ENCODE results near the gene IMMT. TPM values are rescaled to one million over a fixed set of nuclear protein-coding genes. Genes with fewer than 3 reads are reported as not detected.

IMMT gene
- total RNA-seq, 1 experiment from 2014 or later, result 94.1 TPM

- DNase-seq (ENCODE audit: low read depth), result no peak
Measured at GRCh38 chr2:86143926-86144685, 51.2 kb downstream of the IMMT start.

GRCh38 chr2:86143307-86143706, 52.0 kb downstream of the IMMT start:
- no peak for DNase-seq (ENCODE audit: low read depth)

GRCh38 chr2:86142436-86143257, 52.6 kb downstream of the IMMT start:
- no peak for DNase-seq (ENCODE audit: low read depth)

- no peak for DNase-seq (ENCODE audit: low read depth)
Measured at GRCh38 chr2:86140969-86141392, 54.3 kb downstream of the IMMT start.

- no peak for DNase-seq (ENCODE audit: low read depth)
Measured at GRCh38 chr2:86139981-86140380, 55.3 kb downstream of the IMMT start.

- no peak for DNase-seq (ENCODE audit: low read depth)
Measured at GRCh38 chr2:86138736-86139625, 56.3 kb downstream of the IMMT start.

- DNase-seq (ENCODE audit: low read depth), result no peak
Measured at GRCh38 chr2:86136141-86136540, 59.1 kb downstream of the IMMT start.

GRCh38 chr2:86135653-86136052, 59.6 kb downstream of the IMMT start:
- DNase-seq (ENCODE audit: low read depth), result no peak

- DNase-seq (ENCODE audit: low read depth), result no peak
Measured at GRCh38 chr2:86134709-86135108, 60.6 kb downstream of the IMMT start.

GRCh38 chr2:86124683-86125082, 70.6 kb downstream of the IMMT start:
- DNase-seq (ENCODE audit: low read depth), result no peak

- DNase-seq (ENCODE audit: low read depth), result no peak
Measured at GRCh38 chr2:86123328-86123925, 71.8 kb downstream of the IMMT start.

GRCh38 chr2:86118130-86118529, 77.1 kb downstream of the IMMT start:
- no peak for DNase-seq (ENCODE audit: low read depth)

GRCh38 chr2:86107031-86107430, 88.2 kb downstream of the IMMT start:
- DNase-seq (ENCODE audit: low read depth), result no peak

- DNase-seq (ENCODE audit: low read depth), result peak; percentile 91
Measured at GRCh38 chr2:86105969-86106945, 89.0 kb downstream of the IMMT start, which contains the start of gene PTCD3. Gene PTCD3, plus strand, starts transcription at chr2:86106235. Its CDS starts 13 bp downstream, at chr2:86106248.

- DNase-seq (ENCODE audit: low read depth), result peak; percentile 93
Measured at GRCh38 chr2:86105252-86105968, 89.9 kb downstream of the IMMT start, which contains the start of gene POLR1A. Gene POLR1A, minus strand, starts transcription at chr2:86105886. Its CDS starts 110 bp downstream, at chr2:86105776.

GRCh38 chr2:86102157-86102556, 93.1 kb downstream of the IMMT start:
- DNase-seq (ENCODE audit: low read depth), result no peak

- DNase-seq (ENCODE audit: low read depth), result no peak
Measured at GRCh38 chr2:86097913-86098312, 97.3 kb downstream of the IMMT start.

GRCh38 chr2:86097114-86097896, 98.0 kb downstream of the IMMT start:
- no peak for DNase-seq (ENCODE audit: low read depth)

Data from HT1080 (cell line).